Iris pigment epithelial cell (primary cell): ENCODE results near the gene PROK2.

ENCODE experiments used
- DNase-seq: peaks from one replicate; pipeline ENCODE4 v3.0.0-alpha.2; 2011; ENCODE audit warnings: low read depth

Gene PROK2

DNA sequence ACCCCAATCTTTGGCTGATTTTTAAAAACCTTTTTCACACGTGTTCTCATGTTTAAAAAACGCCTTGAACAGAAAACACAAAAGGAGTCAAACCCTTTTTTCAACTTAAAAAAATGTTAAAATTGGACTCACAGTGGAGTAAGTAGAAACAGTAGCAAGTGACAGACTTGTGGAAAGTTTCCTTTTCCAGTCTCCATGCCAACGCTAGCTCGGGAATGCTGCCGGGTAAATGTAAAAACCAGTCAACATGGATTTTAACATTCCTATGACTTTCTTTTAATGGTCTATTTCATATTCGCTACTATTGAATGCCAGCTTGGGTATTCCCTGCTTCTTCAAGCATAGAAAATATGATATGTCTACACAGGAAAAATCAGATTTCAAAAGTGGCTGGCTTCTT lies 1.6 kb upstream of the PROK2 start:
- no peak for DNase-seq

DNA sequence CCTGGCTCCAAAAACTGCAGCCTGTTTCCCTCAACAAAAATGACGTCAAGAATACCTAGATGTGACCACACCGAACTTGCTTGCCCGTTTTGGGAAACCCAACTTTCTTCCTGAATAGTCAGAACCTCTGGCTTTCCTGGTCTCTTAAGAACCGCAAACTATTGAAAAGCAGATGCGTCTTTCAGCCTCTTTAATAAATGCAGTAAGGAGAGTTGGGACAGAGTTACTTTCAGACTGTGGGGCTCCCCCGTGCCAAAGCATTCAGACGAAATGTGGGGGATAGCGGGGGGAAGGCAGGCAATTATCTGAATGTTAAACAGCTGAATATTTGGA lies 1.2 kb upstream of the PROK2 start:
- DNase-seq = no peak

DNA sequence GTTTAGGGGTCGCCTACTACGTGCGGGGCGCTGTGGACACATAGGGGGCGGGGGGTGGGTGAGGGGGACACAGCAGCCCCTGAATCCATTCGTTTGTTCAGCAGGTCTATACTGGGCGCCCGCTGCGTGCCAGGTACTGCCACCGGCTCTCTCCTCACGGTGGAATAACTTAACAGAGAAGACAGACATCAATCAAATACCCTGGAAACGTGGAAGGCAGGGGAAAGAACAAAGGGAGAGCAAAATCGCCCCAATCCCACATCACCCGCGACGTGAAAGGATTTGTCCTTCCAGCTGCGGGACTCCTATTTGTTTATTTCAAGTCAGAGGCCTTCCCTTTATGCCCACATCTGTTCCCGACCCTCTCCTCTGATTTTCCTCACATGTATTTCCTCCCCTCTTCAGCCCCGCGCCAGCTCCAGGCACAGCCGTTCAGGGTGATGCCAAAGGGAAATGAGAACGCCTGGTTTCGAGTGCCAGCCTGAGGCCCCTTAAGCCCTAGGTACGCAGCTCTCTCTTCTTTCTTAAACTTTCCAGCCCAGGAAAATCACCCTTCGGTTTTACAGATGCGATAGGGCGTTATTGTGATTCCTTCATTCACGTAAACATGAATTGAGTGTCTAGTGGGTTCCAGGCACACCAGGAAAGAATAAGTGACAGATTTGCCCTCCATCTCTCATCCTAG lies 726 bp upstream of the PROK2 start:
- DNase-seq = no peak

GRCh38 chr3:71784201-71784913 lies 591 bp downstream of the PROK2 start:
- no peak for DNase-seq

- DNase-seq = no peak
These were observed 1.8 kb downstream of the PROK2 start for GRCh38 chr3:71783152-71783551.

DNA sequence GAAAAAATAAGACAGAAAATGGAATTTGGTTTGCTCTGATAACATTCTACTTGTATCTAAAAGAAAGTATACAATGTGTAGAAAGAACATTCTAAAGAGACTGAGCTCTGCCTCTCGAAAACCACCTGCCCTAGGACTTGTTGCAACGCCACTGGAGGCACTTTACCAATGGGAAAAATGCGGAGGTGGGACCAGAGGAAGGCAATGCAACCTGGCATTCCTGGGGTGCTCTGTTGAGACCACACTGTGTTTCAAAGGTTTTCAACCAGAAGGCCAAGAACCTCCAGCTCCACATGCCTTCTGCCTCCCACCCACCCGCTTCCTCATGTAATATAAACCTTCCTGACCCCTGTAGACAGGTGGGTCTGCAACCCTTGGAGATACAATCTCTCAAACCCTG lies 4.5 kb downstream of the PROK2 start:
- no peak for DNase-seq

DNA sequence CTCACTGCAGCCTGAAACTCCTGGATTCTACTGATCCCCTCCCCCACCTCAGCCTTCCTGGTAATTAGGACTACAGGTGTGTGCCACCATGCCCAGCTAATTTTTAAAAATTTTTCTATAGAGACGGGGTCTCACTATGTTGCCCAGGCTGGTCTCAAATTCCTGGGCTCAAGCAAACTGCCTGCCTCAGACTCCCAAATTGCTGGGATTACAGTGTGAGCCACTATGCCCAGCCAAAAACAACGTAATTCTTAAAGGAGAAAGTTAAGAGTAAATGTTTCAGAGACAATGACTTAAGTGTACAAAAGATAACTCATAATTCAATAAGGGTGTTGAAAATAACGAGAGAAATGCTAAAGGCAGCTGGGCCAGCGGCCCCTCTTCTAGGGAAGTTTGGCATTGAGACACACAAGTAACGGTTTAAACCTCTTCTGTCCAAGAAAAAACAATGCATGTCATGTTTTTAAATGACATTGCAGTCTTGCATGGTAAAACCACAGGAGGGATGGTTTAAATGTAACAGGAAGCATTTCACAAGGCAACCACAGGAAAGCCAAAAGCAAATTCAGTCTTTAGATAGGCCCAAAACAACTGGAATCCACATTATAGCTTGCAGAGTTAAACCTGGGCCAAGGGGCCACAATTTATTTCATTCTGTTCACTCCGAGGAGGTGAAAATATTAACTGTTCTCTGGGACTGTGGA lies 5.1 kb downstream of the PROK2 start:
- DNase-seq = no peak

DNA sequence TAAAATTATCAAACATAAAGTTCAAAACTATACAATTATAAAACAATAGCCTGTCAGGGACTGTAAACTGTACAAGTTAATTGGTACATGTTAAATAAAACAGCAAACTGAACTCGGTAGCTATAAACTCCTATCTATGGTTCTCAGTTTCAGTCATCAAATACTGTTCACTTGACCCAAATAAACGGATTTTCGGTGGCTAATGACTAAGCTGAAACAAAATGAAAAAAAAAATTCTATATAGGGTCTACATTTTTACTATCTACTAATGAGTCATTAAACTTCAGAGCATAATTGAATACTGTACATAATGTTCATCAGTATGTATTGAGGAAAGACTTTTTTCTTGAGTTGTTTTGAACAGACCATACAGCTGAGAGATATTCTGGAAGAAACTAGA lies 6.6 kb downstream of the PROK2 start:
- DNase-seq = no peak

DNA sequence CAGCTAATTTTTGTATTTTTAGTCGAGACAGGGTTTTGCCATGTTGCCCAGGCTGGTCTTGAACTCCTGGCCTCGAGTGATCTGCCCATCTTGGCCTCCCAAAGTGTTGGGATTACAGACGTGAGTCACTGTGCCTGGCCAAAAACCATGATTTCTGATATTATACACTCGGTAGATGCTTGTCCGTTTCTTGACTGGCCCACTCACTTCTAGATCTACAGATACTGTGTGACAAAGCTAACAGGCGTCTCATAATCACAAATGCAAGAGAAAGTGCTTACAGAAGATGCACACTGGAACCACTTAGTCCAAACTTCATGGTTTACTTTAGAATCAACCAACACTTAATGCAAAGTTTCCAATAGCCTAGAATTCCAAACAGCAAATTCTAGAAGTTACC lies 8.4 kb downstream of the PROK2 start:
- no peak for DNase-seq

- no peak for DNase-seq
These were observed 13.1 kb downstream of the PROK2 start for GRCh38 chr3:71771884-71772283.

DNA sequence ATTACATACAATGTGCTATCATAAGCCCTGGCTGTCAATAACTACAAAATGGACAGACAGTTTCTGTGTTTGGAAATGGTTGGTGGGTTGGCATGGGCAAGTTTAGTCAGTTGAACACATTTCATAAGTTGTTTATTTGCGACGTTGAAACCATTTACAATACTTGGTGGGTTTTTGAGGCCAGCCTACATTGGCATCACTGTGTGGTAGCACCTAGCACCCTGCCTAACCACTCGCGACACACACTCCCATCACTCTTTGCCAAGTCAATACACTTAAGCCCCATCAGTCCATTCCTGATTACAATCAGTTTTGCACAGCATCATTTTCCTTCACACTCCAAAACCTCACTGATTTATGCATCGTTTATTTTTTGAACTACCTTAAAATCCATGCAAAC lies 13.8 kb downstream of the PROK2 start:
- DNase-seq = no peak

- no peak for DNase-seq
These were observed 21.5 kb downstream of the PROK2 start for GRCh38 chr3:71763426-71763825.

DNA sequence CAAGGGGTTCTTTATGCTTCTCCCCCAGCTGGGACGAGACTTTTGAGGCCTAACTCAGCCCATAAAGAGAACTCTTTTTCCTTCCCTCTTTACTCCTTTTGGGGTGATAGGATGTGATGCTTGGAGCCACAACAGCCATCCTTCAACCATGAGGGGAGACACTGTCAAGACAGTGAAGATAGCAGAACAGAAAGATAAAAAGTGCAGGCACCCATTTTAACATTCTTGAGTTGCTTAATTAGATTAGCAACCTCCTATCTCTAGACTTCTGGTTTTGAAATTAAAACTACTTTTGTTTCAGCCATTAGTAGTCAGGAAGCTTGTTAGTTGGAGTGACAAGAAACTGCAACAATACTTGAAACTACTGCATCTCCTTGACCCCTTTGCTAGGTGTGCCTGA lies 24.8 kb downstream of the PROK2 start:
- DNase-seq = no peak

GRCh38 chr3:71759401-71759800 lies 25.5 kb downstream of the PROK2 start:
- DNase-seq = no peak

DNA sequence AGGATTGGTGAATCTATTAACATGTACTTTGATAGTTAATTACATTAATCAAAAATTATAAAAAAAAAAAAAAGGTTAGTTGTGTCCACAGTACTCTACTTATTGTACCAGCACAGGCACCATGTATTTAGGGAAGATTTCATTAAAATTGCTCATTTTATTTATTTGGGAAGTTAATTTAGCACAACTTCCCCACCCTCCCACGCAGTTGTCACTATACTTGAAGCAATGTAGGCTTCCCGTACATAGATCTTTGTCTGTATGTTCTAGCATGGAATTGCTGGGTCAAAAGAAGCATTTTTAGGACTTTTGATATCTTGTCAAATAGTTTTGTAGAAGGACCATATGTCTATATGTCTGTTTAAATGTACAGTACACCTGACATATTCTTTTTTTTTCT lies 26.9 kb downstream of the PROK2 start:
- no peak for DNase-seq

DNA sequence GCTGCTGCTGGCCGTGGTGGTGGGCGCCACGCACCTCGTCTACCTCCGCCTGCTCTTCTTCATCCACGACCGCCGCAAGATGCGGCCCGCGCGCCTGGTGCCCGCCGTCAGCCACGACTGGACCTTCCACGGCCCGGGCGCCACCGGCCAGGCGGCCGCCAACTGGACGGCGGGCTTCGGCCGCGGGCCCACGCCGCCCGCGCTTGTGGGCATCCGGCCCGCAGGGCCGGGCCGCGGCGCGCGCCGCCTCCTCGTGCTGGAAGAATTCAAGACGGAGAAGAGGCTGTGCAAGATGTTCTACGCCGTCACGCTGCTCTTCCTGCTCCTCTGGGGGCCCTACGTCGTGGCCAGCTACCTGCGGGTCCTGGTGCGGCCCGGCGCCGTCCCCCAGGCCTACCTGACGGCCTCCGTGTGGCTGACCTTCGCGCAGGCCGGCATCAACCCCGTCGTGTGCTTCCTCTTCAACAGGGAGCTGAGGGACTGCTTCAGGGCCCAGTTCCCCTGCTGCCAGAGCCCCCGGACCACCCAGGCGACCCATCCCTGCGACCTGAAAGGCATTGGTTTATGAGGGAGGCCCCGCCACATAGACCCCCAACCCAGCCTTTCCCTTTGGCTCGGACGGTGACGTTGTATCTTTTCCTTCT lies 30.2 kb downstream of the PROK2 start:
- no peak for DNase-seq

DNA sequence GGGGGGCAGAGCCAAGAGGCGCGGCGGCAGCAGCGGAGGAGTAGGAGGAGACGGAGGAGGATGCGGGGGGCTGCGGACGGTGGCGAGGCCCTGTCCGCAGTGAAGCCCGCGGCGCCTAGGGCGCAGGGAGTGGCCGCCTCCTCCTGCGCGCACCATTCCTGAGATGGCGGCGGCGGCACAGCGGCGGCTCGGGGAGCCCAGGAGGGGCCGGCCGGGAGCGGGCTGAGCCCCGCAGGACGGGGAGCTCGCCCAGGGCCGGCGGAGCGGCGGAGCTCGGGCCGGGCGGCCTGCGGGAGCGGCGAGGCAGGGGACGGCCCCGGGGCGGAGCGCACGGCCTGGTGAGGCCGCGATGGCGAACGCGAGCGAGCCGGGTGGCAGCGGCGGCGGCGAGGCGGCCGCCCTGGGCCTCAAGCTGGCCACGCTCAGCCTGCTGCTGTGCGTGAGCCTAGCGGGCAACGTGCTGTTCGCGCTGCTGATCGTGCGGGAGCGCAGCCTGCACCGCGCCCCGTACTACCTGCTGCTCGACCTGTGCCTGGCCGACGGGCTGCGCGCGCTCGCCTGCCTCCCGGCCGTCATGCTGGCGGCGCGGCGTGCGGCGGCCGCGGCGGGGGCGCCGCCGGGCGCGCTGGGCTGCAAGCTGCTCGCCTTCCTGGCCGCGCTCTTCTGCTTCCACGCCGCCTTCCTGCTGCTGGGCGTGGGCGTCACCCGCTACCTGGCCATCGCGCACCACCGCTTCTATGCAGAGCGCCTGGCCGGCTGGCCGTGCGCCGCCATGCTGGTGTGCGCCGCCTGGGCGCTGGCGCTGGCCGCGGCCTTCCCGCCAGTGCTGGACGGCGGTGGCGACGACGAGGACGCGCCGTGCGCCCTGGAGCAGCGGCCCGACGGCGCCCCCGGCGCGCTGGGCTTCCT lies 31.0 kb downstream of the PROK2 start, which contains the start of gene GPR27:
Gene GPR27, plus strand, starts transcription at position 155 of the 909 bp plus-strand sequence. Its CDS starts 195 bp downstream, at position 350.
- DNase-seq = peak; percentile 50

DNA sequence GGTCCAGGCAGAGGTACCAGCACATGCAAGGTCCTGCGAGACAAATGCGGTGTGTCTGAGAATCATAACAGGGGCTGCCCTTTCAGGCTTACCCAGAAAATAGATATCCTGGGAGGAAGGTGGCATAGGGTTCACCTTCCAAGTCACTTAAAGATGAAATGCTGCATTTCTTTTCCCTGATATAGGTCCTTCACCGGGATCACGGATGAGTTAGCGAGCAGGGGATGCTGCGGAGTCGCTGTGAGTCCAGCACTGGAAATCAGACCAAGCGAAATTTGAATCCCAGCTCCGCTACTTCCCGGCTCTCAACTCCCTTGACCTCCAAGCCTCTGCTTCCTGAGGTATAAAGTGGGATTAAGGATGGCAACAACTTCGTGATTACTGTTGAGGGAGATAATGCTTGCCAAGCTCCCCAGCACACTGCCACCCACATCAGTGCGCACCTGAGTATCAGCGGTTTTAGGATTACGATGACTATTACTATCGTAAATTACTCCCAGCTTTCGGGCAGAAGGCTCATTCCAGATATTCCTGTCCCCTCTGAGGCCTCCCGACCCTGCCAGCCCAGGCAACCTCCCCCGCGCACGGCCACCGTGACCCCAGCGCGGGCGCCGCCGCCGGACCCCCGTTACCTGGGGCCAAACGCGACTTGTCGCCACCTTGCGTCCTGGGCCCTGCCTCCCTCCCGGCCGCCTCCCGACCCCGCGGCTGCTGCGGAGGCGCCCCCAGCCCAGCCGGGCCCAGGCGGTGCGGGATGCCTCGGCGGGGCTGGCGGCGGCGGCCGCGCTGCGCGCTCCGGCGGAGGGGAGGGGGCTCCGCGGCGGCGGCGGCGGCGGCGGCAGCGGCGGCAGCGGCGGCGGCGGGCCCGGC lies 31.9 kb downstream of the PROK2 start:
- DNase-seq = no peak

DNA sequence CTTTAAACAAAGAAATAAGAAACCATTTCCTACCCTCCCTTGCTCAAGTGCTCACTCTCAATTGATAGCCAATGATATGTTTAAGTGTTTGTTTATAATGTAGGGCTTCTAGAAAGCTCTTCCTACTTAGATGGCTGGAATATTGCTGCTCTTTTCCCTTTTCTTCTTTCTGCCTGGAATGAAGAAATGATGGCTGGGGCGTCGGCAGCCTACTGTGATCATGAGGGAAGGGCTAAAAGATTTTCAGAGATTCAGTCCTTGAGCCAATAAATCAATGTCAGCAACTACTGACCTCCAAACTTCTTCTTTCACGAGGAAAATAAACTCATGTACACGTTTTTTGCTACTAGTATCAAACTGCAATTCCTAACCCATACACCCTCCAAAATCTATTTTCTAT lies 33.3 kb downstream of the PROK2 start:
- DNase-seq = no peak

GRCh38 chr3:71744738-71745137 lies 40.2 kb downstream of the PROK2 start:
- no peak for DNase-seq

GRCh38 chr3:71742621-71743020 lies 42.3 kb downstream of the PROK2 start:
- DNase-seq = no peak
